ENCODE data around the gene CBX4.
A peak's percentile ranks its signal among the peaks of the same experiment; 100 is the strongest.

Gene CBX4

DNA sequence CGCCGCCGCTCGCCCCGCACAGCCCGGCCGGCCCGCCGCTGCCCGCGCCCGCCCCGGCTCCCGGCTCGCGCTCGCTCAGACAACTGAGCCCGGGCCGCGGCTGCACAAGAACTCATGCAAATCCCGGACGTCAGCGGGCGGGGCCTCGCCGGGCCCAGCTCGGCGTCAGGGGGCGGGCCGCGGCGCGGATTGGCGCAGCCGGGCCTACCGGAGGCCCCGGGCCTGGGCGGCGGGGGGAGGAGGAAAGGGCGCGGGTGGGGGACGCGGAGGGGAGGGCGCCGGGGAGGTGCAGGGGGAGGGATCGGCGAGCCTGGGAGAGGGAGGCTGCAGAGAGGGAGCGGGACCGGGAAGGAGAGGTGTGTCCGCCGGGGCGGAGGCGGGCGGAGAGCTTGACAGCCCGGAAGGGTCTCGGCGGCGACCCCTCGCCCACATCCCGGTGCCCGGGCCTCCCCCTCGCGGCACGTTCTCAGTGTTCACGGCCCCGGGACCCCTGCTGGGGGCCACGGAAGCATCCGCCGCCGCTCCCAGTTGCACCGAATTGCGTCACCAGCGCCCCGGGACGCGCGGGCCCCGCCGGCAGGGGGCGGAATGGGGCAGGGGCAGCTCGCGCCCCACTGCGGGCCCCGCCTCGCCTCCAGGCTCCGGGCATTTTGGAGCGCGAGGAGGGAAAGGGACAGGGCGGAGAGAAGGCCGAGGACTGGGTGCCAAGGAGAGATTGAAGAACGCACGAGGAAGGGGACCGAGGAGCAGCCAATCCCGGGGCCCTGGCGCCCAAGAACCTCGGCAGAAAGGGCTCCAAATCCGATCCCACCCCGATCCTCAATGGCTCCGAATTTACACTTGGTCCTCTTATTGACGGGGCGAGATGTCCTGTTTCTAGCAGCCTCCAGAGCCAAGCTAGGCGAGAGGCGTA lies at the start of gene CBX4:
TSS of gene CBX4 (minus strand) at position 85 of the 913 bp plus-strand sequence. CDS start 189 bp downstream, outside the sequence.
- DNase-seq: peak; percentile 90 to 91

DNA sequence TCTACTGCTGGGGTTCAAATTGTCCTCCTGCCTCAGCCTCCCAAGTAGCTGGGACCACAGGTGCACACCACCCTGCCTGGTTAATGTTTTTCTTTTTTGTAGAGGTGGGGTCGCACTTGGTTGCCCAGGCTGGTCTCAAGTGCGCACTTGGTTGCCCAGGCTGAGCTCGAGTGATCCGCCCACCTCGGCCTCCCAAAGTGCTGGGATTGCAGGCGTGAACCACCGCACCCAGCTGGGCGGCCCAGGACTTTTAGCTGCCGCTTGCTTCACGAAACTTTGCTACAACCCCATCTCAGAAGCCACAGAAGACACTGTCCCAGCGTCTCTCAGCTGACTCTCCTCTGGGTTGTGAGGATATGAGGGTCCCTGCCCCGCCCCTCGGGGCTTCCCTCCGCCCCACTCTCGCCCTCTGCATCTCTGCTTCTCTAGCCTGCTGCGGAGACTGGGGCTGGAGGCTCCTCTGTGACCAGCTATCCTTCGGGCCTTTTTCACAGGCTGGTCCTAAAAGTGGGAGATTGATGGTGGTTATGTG lies 48.8 kb upstream of the CBX4 start:
- DNase-seq: no peak

DNA sequence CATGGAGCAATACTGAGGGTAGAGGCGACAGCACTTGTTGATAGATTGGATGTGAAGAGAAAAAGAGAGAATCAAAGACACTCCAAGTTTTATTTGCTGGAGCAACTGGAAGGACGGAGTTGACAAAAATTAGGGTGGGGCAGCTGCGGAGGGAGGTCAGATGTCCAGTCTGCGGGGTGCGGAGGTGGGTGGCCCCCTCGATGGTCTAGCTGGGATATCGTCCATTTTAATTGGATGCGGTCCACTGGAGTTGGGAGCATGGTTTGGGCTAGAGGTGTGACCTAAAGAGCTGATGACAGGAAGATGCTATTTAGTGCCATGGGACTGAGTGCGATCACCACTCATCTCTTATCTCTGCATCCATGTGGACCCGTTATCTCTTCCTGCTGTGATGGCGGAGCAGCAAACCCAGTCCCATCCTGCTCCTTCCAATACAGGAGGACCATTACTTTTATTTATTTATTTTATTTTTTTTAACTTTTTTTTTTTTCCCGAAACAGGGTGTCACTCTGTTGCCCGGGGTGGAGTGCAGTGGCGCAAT lies 48.3 kb upstream of the CBX4 start:
- DNase-seq: no peak

DNA sequence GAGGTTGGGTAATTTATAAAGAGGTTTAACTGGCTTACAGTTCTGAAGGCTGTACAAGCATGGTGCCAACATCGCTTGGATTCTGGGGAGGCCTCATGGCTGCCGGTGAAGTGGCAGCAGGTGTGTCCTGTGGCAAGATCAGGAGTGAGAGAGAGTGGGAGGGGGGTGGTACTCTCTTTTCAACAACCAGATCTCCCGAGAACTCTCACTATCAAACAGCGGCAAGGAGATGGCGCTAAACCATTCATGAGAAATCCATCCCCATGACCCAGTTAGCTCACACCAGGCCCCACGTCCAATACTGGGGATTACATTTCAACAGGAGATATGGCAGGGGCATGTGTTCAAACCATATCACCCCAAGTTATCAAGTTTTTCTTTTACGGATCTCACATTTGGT lies 44.0 kb upstream of the CBX4 start:
- DNase-seq: no peak

DNA sequence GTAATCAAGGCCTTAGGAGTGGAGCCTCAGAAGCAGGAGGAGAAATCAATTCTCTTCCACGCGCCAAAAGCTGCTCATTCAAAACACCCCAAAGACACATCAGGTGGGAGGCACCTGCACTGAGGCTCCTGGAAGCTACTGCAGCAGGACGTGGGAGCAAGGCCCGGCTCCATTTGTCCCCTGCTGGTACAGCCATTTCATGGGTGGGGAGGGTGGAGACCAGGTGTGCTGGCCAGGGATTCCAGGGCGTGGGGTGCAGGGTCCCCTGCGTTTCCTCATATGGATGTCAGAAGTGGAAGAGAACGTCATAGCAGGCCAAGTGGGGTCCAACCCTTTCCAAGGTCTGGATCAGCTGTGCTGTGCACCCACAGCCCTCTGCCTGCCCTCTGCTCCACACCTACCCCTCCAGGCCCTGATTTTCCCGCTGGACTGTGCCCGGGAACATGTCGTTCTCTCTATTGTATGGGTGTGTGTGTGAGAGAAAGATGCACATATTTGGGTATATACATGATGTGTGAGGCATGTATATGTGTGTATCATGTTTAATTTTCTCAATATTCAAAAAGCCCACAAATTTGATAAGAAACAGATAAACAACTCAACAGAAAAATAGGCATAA lies 39.2 kb upstream of the CBX4 start:
- no peak for DNase-seq

DNA sequence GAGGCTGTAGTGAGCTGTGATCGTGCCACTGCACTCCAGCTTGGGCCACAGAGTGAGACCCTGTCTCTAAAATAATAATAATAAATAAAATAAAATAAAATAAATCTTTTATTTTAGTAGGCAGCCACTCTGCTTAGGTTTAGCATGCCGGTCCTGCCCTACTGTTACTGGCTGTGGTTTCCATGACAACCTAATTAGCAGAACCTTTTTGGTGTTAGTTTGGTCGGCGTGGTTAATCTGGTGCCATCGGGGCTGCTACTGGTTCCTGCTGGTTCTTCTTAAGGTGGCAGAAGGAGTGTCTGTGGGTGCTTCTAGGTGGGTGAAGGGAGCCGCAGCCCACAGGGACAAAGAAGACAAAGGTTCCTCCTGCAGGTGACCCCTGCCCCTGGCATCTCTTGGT lies 37.8 kb upstream of the CBX4 start:
- DNase-seq: no peak

DNA sequence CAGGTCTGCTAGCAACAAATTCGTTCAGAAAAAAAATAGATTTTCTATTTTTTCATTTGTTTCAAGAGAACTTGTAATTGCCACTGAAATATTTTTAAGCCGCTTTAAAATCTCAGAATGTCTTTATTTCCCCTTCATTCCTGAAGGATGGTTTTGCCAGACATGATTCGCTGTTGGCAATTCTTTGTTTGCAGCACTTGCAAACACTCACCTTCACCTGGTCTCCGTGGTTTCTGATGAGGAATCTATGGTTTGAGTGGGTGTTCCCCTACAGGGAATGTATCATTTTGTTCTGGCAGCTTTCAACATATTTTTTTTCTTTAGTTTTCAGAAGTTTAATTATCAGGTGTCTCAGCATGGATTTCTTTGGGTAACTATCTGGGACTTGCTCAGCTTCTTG lies 36.3 kb upstream of the CBX4 start:
- no peak for DNase-seq

DNA sequence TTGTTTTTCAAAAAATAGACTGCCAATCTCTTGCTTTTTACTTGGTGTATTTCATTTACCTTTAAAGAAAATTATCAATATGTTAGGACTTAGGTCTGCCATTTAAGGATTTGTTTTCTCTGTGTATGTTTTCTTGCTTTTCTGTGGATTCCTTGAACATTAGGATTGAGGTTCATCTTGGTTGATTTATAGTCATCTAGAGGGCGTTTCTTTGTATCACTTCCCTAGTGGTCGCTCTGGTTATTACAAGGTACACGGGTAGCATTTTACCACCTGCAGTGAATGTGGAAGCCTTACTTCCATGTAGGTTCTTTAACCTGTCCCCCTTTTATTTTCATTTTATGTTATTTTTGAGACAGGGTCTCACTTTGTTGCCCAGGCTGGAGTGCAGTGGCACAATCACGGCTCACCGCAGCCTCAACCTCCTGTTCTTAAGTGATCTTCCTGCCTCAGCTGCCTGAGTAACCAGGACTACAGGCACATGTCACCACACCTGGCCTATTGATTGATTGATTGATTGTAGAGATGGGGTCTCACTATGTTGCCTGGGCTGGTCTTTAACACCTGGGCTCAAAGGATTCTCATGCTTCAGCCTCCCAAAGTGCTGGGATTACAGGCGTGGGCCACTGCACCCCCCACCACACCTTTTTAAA lies 35.2 kb upstream of the CBX4 start:
- peak in 1 of 2 experiments; percentile 5 for DNase-seq

DNA sequence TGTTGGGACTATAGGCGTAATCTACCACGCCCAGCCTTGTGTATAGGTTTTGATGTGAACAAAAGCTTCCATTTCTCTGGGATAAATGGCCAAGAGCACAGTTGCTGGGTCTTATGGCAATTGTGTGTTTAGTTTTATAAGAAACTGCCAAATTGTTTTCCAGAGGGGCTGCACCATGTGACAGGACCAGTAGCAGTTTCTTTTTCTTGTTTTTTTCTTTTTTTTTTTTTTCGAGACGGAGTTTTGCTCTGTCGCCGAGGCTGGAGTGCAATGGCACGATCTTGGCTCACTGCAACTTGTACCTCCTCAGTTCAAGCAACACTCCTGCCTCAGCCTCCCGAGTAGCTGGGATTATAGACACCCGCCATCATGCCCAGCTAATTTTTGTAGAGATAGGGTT lies 34.3 kb upstream of the CBX4 start:
- no peak for DNase-seq

DNA sequence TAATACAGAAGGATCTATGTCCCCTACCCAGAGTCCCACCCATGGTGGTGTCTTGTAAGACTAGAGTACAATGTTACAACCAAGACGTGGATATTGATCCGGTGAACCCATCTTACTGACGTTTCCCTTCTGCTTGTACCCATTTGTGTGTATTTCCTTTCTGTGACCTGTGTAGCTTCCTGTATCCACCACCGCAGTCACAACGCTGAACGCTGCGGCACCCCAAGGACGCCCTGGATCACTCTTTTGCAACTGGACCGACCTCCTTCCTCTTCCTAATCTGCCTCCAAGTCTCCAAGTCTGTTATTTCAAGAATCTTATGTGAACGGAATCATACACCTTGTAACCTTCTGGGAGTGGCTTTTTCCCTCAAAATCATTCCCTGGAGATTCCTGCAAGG lies 33.5 kb upstream of the CBX4 start:
- DNase-seq: no peak

DNA sequence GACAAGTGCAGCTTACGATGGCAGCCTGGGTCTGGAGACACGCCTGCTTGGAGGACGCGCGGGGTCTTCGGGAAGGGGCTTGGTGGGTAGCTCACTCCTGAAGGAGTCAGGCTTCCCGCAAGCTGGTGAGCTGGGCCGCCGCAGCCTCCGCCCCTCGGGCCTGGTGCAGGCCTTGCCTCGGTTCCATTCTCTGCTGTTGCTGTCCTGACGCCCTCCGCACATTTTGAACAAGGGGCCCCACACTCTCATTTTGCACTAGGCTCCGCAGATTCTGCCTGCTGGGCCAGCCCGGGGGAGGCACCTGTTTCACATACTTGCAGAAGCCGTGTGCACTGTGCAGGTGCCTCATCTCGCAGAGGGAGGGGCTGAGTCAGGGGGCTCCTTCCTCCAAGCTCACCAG lies 31.9 kb upstream of the CBX4 start:
- no peak for DNase-seq

DNA sequence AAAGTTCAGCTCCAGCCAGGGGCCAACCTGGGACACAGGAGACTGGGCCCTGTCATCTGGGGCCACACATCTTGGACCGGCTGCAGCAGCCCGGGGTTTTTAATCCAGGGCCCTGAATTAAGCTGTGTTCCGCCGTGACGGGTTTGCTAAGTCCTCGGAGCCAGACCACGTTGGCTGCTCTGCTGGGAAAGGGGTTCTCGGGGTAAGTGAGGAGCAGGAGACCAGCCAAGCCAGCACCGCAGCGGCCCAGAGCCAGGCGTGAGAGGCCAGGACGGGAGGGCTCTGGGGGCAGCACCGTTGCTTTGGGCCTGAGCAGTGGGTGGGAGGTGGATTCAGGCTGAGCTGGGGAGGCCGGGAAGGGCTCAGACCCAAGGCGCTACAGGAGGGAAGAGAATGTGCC lies 31.3 kb upstream of the CBX4 start:
- DNase-seq: no peak

DNA sequence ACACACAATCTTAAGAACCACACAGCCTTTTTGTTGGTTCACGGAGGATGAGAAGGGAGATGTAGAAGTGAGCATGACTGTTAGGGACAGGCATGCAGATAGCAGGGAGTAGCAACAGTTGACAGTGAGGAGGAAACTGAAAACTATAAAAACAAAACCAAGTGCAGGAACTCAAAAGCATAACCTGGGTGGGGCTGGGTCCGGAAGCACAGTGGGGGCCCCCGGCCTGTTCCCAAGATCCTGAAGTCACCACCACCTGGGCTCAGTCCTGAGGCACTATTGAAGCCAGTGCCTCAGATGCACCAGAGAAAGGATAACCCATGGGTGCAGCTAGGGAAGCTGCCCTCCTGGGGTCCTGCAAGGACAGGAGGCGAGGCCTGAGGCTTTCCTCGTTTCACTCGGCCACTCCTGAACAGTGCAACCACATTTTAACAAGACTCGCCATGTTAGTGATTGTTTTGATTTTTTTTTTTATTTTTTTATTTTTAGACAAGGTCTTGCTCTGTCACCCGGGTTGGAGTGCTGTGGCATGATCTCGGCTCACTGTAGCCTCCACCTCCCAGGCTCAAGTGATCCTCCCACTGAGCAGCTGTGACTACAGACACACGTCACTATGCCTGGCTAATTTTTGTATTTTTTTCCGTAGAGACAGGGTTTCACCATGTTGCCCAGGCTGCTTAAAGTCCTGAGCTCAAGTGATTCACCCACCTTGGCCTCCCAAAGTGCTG lies 27.7 kb upstream of the CBX4 start:
- DNase-seq: no peak

DNA sequence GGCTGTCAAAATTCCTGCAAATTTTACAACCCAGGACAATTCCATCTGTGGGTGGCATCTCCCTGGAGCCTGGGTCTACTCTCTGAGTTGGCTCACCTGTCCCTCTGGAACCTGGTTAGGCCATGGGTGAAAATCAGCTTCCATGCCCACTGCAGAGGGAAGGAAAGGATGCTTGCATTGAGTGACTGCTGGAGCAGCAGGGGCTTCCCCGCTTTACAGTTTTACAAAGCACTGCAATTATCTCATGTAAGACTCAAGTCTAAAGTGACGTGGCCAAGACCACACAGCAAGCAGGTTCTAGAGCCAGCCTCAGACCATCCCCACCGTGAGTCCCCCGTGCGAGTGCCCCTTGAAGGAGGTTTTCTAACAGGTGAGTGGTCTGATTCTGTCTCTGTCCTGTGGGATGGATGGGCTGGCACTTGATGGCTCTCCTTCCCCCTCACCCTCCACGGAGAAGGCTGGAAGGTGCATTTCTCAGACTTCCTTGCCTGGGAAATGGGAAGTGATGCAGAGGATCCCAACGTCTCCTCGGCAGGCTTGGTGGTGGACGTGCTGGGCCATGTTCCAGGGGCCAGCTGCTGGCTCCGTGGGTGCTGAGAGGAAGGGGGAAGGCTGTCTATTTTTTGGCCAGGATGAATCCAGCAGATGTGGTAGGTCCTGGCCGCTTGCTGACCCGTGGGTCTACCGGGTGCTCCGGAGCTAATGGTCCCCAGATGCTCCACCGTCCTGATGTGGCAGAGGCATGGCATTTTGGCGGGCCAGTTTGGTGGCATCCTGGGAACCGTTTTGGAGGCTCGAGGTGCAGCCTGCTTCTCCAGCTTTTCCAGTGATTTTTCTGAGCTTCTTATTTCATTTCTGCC lies 26.3 kb upstream of the CBX4 start:
- no peak for DNase-seq

DNA sequence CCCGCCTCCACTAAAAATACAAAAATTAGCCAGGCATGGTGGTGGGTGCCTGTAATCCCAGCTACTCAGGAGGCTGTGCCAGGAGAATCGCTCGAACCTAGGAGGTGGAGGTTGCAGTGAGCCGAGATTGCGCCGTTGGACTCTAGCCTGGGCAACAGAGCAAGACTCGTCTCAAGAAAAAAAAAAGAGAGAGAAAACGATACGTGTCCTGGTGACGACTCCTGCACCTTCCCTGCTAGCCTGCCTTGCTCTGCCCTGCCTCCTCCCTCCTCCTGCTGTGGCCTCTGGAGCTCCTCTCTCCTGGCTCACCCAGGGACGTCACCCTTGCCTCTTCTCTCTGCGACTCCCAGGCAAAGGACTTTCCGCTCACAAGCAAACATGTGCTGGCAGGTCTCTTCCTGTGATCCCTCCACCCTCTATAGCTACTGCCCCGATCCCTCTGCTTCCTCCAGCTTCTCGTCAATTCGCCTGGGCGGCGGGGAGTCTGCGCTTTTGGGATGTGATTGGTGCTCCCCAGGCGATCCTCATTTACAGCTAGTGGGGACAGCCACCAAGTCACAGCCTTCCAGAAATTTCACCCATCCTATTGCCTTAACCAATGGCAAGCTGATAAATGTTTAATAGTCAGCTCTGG lies 25.5 kb upstream of the CBX4 start:
- DNase-seq: no peak

DNA sequence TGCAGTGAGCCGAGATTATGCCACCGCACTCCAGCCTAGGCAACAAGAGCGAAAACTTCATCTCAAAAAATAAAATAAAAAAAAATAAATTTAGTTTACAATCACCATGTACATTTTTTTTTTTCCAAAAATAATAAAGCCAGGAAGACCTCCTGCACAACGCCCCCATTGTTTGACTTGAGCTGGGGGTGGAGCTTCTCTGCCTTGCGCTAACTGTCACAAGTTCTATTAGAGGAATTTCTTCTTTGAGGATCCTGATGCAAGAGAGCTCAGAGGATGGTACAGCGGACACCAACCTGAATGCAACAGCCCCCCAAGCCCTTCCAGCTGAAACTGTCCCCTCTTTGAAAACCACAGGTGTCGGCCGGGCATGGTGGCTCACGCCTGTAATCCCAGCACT lies 24.9 kb upstream of the CBX4 start:
- no peak for DNase-seq

DNA sequence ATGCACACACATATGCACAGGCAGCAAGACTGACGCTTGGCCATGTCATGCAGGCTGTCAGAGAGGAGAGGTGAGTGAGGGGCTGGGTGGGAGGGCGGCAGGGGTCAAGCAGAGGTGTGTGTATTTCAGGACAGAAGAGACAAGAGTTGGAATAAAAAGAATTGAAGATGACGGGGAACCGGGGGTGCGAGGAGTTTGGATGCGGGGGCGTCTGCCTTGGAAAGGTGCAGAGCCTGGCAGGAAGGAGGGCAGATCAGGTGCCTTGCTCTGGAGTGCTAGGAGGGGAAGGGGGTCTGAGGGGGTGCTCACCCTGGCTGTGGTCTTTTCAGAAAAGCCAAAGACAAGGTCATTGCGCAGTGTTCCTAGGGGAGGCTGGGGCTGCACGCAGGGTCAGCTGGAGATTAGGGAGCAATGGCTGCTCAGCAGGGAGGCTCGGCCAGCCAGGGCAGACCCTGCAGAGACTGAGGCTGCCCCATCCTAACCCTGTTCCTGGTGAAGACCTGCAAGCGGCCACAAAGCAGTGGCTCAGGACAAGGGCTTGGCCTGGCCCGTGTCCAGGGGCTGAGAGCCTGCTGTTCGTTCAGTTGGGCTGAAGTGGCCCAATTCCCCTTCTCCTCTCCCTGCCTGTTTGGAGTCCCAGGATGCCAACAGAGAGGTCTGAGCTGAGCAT lies 23.7 kb upstream of the CBX4 start:
- no peak for DNase-seq

DNA sequence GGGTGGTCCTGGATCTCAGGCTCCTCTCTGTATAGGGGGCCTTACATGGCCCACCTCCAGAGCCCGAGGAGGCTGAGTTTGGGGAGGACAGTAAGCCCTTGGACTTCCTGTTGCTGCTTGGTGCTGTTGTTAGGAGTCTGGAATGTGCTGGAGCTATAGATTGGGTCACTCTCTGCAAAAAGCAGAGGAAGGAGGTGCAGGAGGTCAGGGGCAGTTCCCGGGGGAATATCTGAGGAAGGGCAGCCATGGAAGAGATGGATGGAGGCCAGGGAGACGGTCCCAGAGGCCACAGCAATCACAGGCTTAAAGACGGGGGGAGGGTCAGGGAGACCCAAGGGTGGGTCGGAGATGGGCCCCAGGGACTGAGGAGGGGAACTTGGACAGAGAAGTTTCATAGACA lies 23.0 kb upstream of the CBX4 start:
- DNase-seq: no peak

DNA sequence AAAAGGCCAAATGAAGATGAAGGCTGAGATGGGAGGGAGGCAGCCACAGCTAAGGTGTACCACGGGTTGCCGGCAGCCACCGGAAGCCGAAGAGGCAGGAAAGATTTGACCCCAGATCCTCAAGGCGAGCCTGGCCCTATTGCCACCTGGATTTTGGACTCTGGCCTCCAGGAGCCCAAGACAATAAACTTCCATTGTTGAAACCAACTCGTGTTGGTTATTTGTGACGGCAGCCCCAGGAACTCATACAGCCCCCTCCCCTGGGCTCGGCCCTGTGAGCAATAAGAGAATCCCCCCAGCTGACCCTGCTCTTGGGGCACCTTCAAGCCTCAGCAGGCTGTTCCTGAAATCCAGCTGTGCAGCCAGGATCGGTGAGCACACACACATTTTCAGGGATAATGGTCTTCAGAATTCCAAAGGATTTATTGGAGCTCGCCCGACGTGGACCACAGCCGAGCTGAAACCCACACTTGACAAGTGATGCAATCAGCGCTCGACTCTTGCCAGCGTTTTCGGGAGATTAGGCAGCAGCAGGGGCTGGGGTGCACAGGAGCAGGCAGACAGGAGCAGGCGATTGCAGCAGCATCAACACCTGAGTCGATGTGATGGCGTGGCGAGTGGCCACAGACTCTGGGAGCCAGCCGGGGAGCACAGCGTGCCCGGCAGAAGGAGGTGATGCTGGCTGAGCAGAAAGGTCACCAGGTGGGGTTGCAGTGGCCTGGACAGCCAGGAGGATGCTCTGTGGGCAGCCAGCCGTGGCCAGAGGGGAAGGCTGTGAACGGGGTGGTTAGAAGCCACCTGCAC lies 22.4 kb upstream of the CBX4 start:
- DNase-seq: no peak

All from activated CD4-positive, alpha-beta T cell treated with anti-CD3 and anti-CD28 coated beads, Interleukin-2, amount 50 U/mL, for 48 hours (primary cell).